ENCODE data around the gene PTPRM. TPM values are rescaled to one million over a fixed set of nuclear protein-coding genes. Genes with fewer than 3 reads are reported as not detected.

The PTPRM gene
- total and polyA plus RNA-seq, 2 of the 4 experiments (the other 2 are of a cell fraction), result 28.3 to 51.2 TPM

GRCh38 chr18:7683753-7684152, 116.6 kb downstream of the PTPRM start:
- H2AK9ac ChIP-seq (replicated peaks; ENCODE audit: low read depth, low read length, poor library complexity), result no peak overlapping the region
- H2BK120ac ChIP-seq (ENCODE audit: low read depth, low read length), result no peak overlapping the region
- H3K56ac ChIP-seq (ENCODE audit: extremely low read depth, insufficient read depth, low read length), result no peak overlapping the region
- no TSS peak for BruUV-seq (replicated peaks)
- ATAC-seq (ENCODE audit: low read depth) (no peak), DNase-seq (no peak)
- no peak overlapping the region for H3K4ac ChIP-seq (ENCODE audit: low read depth, low read length)
- H3K18ac ChIP-seq (ENCODE audit: low read depth, low read length), result no peak overlapping the region
- H2AFZ ChIP-seq (replicated peaks; ENCODE audit: low read length, poor library complexity), result no peak overlapping the region
- H3K9me3 ChIP-seq (ENCODE audit: control insufficient read depth, insufficient read depth, low read length), result no peaks in the 10 kb centered on the region
- no peak overlapping the region for H3K27ac ChIP-seq (ENCODE audit: insufficient read depth, low read length)
- H3K4me3 ChIP-seq (ENCODE audit: insufficient read depth, low read depth, low read length), result no peak overlapping the region
- no peaks in the 10 kb centered on the region for H3K27me3 ChIP-seq (ENCODE audit: control insufficient read depth, insufficient read depth, low read length)
- dilution Hi-C loops (cut with HindIII; ENCODE audit: low sequenced_read_pairs, unreplicated experiment) (no loop called here), in situ Hi-C loops (cut with MboI; ENCODE audit: low sequenced_read_pairs) (no loop called here), intact Hi-C loops (cut with micrococcal nuclease) (no loop called here)
- no peak overlapping the region for H3K9ac ChIP-seq (ENCODE audit: low read depth, low read length)
- H4K8ac ChIP-seq (ENCODE audit: low read depth in 2 of 2, low read length in 2 of 2), result no peak overlapping the region
- no peaks in the 10 kb centered on the region for H4K20me1 ChIP-seq (ENCODE audit: insufficient read depth, low read length)
- peaks cover 11 to 13% of the 10 kb centered on the region in 2 experiments; a peak in 3 of 4 replicates for H3K79me1 ChIP-seq (ENCODE audit: low read depth in 1 of 2, low read length in 2 of 2)
- H3K4me1 ChIP-seq (ENCODE audit: control insufficient read depth, insufficient read depth, low read length), result no peaks in the 10 kb centered on the region
- H3K9me1 ChIP-seq (ENCODE audit: insufficient read depth, low read length), result 0 out of 2 replicates have a peak, but pooled peaks cover 2% of the 10 kb centered on the region
- H2BK15ac ChIP-seq (ENCODE audit: low read depth, low read length), result no peak overlapping the region
- WGBS, 2 experiments (ENCODE audit: extremely low coverage in 2 of 2, insufficient read length in 1 of 2), result no CpG with 5 or more reads among the region's 3 CpGs
- POLR2A ChIA-PET (ENCODE audit: unreplicated experiment), result no interaction called here
- no peak overlapping the region for H2AK5ac ChIP-seq (ENCODE audit: low read depth, low read length)
- no peak overlapping the region for H3K14ac ChIP-seq (replicated peaks; ENCODE audit: low read depth, low read length)
- H2BK5ac ChIP-seq (ENCODE audit: low read depth, low read length, poor library complexity, severe bottlenecking), result no peak overlapping the region
- H4K91ac ChIP-seq (ENCODE audit: insufficient read depth, low read depth, low read length), result no peak overlapping the region
- CTCF ChIA-PET, result interaction anchor here (1.0 kb wide), 2 partner anchors 11 to 14 kb away, joined by 3 read pairs; no protein-coding TSS in a partner anchor
- H3K36me3 ChIP-seq (ENCODE audit: control insufficient read depth, insufficient read depth, low read length), result no peaks in the 10 kb centered on the region
- H3K23ac ChIP-seq (ENCODE audit: low read depth, low read length), result no peak overlapping the region
- no peak overlapping the region for H4K5ac ChIP-seq (ENCODE audit: low read depth, low read length)
- TF ChIP-seq MXI1 (IDR thresholded peaks at IDR 0.05; ENCODE audit: borderline replicate concordance, low read depth, low read length) (no peak), RAD21 (IDR thresholded peaks at IDR 0.05; ENCODE audit: low read length) (no peak), RFX5 (IDR thresholded peaks at IDR 0.05; ENCODE audit: low read depth, low read length) (no peak), MAFK (IDR thresholded peaks at IDR 0.05; ENCODE audit: low read depth, low read length) (no peak), POLR2A (IDR thresholded peaks at IDR 0.05; ENCODE audit: low read depth, low read length) (no peak), BHLHE40 (IDR thresholded peaks at IDR 0.05; ENCODE audit: low read depth, low read length) (no peak), NFE2L2 (IDR thresholded peaks at IDR 0.05; ENCODE audit: low read depth, low read length) (no peak), RCOR1 (IDR thresholded peaks at IDR 0.05; ENCODE audit: insufficient replicate concordance, low read length) (no peak), CHD1 (IDR thresholded peaks at IDR 0.05; ENCODE audit: low read depth, low read length) (no peak), CEBPB (IDR thresholded peaks at IDR 0.05; ENCODE audit: low read depth, low read length) (no peak), FOS (IDR thresholded peaks at IDR 0.05; ENCODE audit: low read depth, low read length) (no peak), SMC3 (IDR thresholded peaks at IDR 0.05; ENCODE audit: low read depth, low read length) (no peak)
- TF ChIP-seq, protein P1, sequence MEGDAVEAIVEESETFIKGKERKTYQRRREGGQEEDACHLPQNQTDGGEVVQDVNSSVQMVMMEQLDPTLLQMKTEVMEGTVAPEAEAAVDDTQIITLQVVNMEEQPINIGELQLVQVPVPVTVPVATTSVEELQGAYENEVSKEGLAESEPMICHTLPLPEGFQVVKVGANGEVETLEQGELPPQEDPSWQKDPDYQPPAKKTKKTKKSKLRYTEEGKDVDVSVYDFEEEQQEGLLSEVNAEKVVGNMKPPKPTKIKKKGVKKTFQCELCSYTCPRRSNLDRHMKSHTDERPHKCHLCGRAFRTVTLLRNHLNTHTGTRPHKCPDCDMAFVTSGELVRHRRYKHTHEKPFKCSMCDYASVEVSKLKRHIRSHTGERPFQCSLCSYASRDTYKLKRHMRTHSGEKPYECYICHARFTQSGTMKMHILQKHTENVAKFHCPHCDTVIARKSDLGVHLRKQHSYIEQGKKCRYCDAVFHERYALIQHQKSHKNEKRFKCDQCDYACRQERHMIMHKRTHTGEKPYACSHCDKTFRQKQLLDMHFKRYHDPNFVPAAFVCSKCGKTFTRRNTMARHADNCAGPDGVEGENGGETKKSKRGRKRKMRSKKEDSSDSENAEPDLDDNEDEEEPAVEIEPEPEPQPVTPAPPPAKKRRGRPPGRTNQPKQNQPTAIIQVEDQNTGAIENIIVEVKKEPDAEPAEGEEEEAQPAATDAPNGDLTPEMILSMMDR (conservative IDR thresholded peaks at IDR 0.05; ENCODE audit: low read depth, low read length), result no peak
- TF ChIP-seq, protein P2, sequence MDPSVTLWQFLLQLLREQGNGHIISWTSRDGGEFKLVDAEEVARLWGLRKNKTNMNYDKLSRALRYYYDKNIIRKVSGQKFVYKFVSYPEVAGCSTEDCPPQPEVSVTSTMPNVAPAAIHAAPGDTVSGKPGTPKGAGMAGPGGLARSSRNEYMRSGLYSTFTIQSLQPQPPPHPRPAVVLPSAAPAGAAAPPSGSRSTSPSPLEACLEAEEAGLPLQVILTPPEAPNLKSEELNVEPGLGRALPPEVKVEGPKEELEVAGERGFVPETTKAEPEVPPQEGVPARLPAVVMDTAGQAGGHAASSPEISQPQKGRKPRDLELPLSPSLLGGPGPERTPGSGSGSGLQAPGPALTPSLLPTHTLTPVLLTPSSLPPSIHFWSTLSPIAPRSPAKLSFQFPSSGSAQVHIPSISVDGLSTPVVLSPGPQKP (IDR thresholded peaks at IDR 0.05; ENCODE audit: borderline replicate concordance, low read depth, low read length), result no peak
- H3K4me2 ChIP-seq (ENCODE audit: low read depth, low read length), result no peak overlapping the region
- H2BK20ac ChIP-seq (ENCODE audit: low read depth, low read length), result no peak overlapping the region
